ENCODE measurements around the gene CD68. TPM values are rescaled to one million over a fixed set of nuclear protein-coding genes. Genes with fewer than 3 reads are reported as not detected.

The CD68 gene
- 0.10 and 0.54 TPM in 2 replicates for total RNA-seq (2014; rRNA removed; shearing (Covaris generic))
- 0.44 and 0.72 TPM in 2 replicates for total RNA-seq (2022)
- percentile 29 among the genes with signal in this experiment for Bru-seq, nascent RNA
- not detected for BruChase-seq, experiment 1, labeled RNA remaining after a 6-hour chase
- BruChase-seq, experiment 2, labeled RNA remaining after a 2-hour chase: percentile 39 among the genes with signal in this experiment
- long read RNA-seq: 0 reads

DNA sequence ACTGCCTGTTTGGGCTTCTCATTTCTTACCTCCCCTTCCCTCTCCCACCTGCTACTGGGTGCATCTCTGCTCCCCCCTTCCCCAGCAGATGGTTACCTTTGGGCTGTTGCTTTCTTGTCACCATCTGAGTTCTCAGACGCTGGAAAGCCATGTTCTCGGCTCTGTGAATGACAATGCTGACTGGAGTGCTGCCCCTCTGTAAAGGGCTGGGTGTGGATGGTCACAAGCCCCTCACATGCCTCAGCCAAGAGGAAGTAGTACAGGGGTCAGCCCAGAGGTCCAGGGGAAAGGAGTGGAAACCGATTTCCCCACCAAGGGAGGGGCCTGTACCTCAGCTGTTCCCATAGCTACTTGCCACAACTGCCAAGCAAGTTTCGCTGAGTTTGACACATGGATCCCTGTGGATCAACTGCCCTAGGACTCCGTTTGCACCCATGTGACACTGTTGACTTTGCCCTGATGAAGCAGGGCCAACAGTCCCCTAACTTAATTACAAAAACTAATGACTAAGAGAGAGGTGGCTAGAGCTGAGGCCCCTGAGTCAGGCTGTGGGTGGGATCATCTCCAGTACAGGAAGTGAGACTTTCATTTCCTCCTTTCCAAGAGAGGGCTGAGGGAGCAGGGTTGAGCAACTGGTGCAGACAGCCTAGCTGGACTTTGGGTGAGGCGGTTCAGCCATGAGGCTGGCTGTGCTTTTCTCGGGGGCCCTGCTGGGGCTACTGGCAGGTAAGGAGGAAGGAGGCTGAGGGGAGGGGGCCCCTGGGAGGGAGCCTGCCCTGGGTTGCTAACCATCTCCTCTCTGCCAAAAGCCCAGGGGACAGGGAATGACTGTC, at the start of gene CD68:
Gene CD68 (plus strand): TSS at position 638 of the 833 bp plus-strand sequence. CDS start 40 bp downstream, at position 678.
- Histone ChIP-seq H3K27ac (ENCODE audit: low read depth, low read length, poor library complexity, severe bottlenecking) (peak within 1 kb of the TSS; percentile 37), H3K79me2 (ENCODE audit: insufficient read depth, low read depth, low read length) (peaks cover 24% of the 10 kb centered on the region), H3K4me3 (ENCODE audit: low read depth, low read length, poor library complexity, severe bottlenecking) (no peak within 1 kb of the TSS), H3K4me1 (ENCODE audit: insufficient read depth, low read length, poor library complexity, severe bottlenecking) (peaks cover 63% of the 10 kb centered on the region), H3K4me2 (ENCODE audit: low read length) (peak within 1 kb of the TSS; percentile 22; the same call in 1 of the 2 replicates), H2AFZ (ENCODE audit: low read length) (no peak within 1 kb of the TSS), H4K20me1 (ENCODE audit: insufficient read depth, low read length) (peaks cover 28% of the 10 kb centered on the region), H3K9me2 (ENCODE audit: insufficient read depth, low read length) (no peaks in the 10 kb centered on the region), H3K36me3 (ENCODE audit: insufficient read depth, low read length) (peaks cover 84% of the 10 kb centered on the region), H3K9me3 (ENCODE audit: low read length) (no peaks in the 10 kb centered on the region)
- ChIA-PET POLR2A (interaction anchor here (1.0 kb wide), 1 partner anchor 35 kb away, joined by 3 read pairs; the partner anchor contains the start of gene FXR2), CTCF (ENCODE audit: unreplicated experiment) (no interaction called here)
- peak; percentile 84 for DNase-seq (ENCODE audit: low spot score)
- TF ChIP-seq, protein P1, sequence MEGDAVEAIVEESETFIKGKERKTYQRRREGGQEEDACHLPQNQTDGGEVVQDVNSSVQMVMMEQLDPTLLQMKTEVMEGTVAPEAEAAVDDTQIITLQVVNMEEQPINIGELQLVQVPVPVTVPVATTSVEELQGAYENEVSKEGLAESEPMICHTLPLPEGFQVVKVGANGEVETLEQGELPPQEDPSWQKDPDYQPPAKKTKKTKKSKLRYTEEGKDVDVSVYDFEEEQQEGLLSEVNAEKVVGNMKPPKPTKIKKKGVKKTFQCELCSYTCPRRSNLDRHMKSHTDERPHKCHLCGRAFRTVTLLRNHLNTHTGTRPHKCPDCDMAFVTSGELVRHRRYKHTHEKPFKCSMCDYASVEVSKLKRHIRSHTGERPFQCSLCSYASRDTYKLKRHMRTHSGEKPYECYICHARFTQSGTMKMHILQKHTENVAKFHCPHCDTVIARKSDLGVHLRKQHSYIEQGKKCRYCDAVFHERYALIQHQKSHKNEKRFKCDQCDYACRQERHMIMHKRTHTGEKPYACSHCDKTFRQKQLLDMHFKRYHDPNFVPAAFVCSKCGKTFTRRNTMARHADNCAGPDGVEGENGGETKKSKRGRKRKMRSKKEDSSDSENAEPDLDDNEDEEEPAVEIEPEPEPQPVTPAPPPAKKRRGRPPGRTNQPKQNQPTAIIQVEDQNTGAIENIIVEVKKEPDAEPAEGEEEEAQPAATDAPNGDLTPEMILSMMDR (conservative IDR thresholded peaks at IDR 0.05; ENCODE audit: low read length): no peak
- TF ChIP-seq EZH2phosphoT487 (IDR thresholded peaks at IDR 0.05; ENCODE audit: borderline replicate concordance, low read depth, low read length): no peak
- BruUV-seq (replicated peaks): no TSS peak
- intact Hi-C loops (cut with micrococcal nuclease; ENCODE audit: unreplicated experiment): no loop called here

GRCh38 chr17:7530023-7530900, 49.2 kb upstream of the CD68 start:
- intact Hi-C loops (cut with micrococcal nuclease; ENCODE audit: unreplicated experiment): no loop called here

More at GRCh38 chr17:7530023-7530900, 49.2 kb upstream of the CD68 start:
- no peaks in the 10 kb centered on the region for H4K20me1 ChIP-seq (ENCODE audit: insufficient read depth, low read length)
- H2AFZ ChIP-seq (ENCODE audit: low read length): no peak overlapping the region
- H3K4me2 ChIP-seq (ENCODE audit: low read length): no peak overlapping the region
- ChIA-PET POLR2A (no interaction called here), CTCF (ENCODE audit: unreplicated experiment) (no interaction called here)
- 0 out of 2 replicates have a peak, but pooled peaks cover 7% of the 10 kb centered on the region for H3K9me3 ChIP-seq (ENCODE audit: low read length)
- no peak overlapping the region for H3K27ac ChIP-seq (ENCODE audit: low read depth, low read length, poor library complexity, severe bottlenecking)
- H3K36me3 ChIP-seq (ENCODE audit: insufficient read depth, low read length): no peaks in the 10 kb centered on the region
- BruUV-seq (replicated peaks): no TSS peak
- H3K79me2 ChIP-seq (ENCODE audit: insufficient read depth, low read depth, low read length): no peaks in the 10 kb centered on the region
- no peak for DNase-seq (ENCODE audit: low spot score)
- no peaks in the 10 kb centered on the region for H3K9me2 ChIP-seq (ENCODE audit: insufficient read depth, low read length)
- H3K4me1 ChIP-seq (ENCODE audit: insufficient read depth, low read length, poor library complexity, severe bottlenecking): no peaks in the 10 kb centered on the region
- TF ChIP-seq, protein P1 (conservative IDR thresholded peaks at IDR 0.05; ENCODE audit: low read length): no peak
- no peak for TF ChIP-seq EZH2phosphoT487 (IDR thresholded peaks at IDR 0.05; ENCODE audit: borderline replicate concordance, low read depth, low read length)
- no peak overlapping the region for H3K4me3 ChIP-seq (ENCODE audit: low read depth, low read length, poor library complexity, severe bottlenecking)

Data from OCI-LY7 (cell line).